Measurements from ENCODE around the gene FSTL4.

FSTL4 gene

DNA sequence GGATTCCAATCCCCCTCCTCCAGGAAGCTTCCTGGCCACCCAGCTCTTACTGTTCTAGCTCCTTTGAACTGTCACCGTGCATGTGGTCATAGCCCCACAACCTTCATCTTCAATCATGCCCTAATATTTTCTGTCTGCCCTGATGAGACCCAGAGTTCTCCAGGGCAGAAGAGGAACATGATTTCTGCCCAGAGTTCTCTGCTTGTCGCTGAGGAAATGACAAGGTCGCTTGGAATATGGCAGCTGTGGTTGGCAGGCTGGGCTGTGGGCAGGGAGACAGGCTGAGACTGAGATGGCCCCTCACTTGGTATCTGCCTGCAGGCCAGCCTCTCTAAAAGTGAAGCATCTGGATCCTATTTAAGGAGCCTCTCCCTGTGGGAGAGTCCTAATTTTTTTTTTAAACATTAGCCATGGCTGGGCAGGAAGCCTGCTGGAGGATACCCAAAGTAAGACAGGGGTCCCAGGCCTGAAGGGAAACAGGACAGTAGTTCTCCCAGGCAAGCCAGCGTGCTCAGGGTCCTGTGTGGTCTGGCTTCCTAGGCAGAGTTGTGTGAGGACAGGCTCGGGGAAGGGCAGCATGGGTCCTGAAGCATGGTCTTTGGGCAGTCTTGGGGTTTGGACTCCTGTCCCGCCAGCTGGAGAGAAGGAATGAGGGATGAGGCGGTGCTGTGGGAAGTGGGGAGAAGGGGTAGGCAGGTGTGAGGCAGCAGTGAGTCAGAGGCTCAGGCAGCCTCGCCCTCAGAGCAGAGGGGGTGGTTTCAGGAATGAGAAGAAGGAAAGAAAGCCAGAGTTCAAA is 242.1 kb downstream of the FSTL4 start:
- DNase-seq, result no peak
- no peak overlapping the region for H3K4me3 ChIP-seq (ENCODE audit: low read length)
- H3K79me2 ChIP-seq (ENCODE audit: low read length), result no peaks in the 10 kb centered on the region
- no peak overlapping the region for H3K27ac ChIP-seq (ENCODE audit: low read length)
- H3K9ac ChIP-seq (ENCODE audit: low read length), result no peak overlapping the region
- no peaks in the 10 kb centered on the region for H3K9me2 ChIP-seq (replicated peaks; ENCODE audit: insufficient read depth, low read length)
- no peaks in the 10 kb centered on the region for H3K9me3 ChIP-seq (replicated peaks; ENCODE audit: insufficient read depth, low read length)
- no peaks in the 10 kb centered on the region for H3F3A ChIP-seq (ENCODE audit: insufficient read depth, low read length)
- no peak overlapping the region for H3K4me2 ChIP-seq (ENCODE audit: low read depth, low read length)
- TF ChIP-seq EZH2 (optimal IDR thresholded peaks at IDR 0.05; ENCODE audit: low read depth, low read length), result no peak
- TF ChIP-seq EZH2phosphoT487 (IDR thresholded peaks at IDR 0.05; ENCODE audit: low read length), result no peak
- TF ChIP-seq, protein P1, sequence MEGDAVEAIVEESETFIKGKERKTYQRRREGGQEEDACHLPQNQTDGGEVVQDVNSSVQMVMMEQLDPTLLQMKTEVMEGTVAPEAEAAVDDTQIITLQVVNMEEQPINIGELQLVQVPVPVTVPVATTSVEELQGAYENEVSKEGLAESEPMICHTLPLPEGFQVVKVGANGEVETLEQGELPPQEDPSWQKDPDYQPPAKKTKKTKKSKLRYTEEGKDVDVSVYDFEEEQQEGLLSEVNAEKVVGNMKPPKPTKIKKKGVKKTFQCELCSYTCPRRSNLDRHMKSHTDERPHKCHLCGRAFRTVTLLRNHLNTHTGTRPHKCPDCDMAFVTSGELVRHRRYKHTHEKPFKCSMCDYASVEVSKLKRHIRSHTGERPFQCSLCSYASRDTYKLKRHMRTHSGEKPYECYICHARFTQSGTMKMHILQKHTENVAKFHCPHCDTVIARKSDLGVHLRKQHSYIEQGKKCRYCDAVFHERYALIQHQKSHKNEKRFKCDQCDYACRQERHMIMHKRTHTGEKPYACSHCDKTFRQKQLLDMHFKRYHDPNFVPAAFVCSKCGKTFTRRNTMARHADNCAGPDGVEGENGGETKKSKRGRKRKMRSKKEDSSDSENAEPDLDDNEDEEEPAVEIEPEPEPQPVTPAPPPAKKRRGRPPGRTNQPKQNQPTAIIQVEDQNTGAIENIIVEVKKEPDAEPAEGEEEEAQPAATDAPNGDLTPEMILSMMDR (IDR thresholded peaks at IDR 0.05; ENCODE audit: low read length), result no peak
- H3K36me3 ChIP-seq (replicated peaks; ENCODE audit: insufficient read depth, low read length), result no peaks in the 10 kb centered on the region
- H4K20me1 ChIP-seq (ENCODE audit: insufficient read depth, low read length), result no peaks in the 10 kb centered on the region
- H2AFZ ChIP-seq (ENCODE audit: low read length), result no peak overlapping the region
- no peaks in the 10 kb centered on the region for H3K4me1 ChIP-seq (ENCODE audit: low read length)
- H3K27me3 ChIP-seq (replicated peaks; ENCODE audit: insufficient read depth, low read length), result no peaks in the 10 kb centered on the region

DNA sequence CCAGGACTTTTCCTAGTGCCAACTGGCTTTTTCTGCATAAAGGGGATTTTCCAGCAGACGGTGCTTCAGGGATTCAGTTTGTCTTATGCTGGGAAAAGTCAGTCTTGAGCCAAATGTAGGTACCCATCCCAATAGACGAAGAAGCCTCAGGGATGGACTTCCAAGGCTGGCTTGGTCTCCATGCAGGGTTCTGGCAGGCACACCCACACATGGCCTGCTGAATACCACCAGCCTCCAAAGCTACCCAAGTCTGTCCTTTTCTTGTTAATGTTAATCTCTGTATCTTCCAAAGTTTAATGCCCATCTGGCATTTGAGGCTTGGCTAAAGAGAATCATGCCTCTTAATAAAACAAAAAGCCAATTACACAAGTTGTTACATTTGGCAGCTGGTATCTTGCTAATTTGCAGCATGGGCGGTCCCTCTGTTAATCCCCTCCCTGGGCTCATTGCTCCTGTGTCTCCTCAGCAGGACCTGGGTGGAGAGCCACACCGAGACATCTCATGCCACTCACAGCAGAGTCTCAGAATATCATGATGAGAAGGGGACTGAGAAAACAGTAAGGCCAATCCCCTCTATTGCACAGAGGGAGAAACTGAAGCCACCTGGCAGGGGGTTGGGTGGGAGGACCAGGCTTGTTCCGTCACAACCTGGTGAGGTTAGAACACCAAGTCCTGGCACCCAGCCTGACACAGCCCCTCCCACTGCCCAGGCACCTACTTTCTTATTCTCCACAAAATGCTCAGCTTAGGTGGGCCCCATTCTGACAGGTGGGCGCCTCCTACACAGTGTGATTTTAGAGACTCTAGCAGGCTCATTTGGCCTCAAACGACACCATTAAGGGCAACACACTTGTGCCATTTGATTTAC is 243.2 kb downstream of the FSTL4 start:
- H2AFZ ChIP-seq (ENCODE audit: low read length), result no peak overlapping the region
- H3K9ac ChIP-seq (ENCODE audit: low read length), result no peak overlapping the region
- H3K27ac ChIP-seq (ENCODE audit: low read length), result no peak overlapping the region
- H3K79me2 ChIP-seq (ENCODE audit: low read length), result no peaks in the 10 kb centered on the region
- H3K36me3 ChIP-seq (replicated peaks; ENCODE audit: insufficient read depth, low read length), result no peaks in the 10 kb centered on the region
- H3K4me2 ChIP-seq (ENCODE audit: low read depth, low read length), result no peak overlapping the region
- H3K4me3 ChIP-seq (ENCODE audit: low read length), result no peak overlapping the region
- TF ChIP-seq, protein P1 (IDR thresholded peaks at IDR 0.05; ENCODE audit: low read length), result no peak
- TF ChIP-seq EZH2phosphoT487 (IDR thresholded peaks at IDR 0.05; ENCODE audit: low read length), result no peak
- TF ChIP-seq EZH2 (optimal IDR thresholded peaks at IDR 0.05; ENCODE audit: low read depth, low read length), result no peak
- H3K9me3 ChIP-seq (replicated peaks; ENCODE audit: insufficient read depth, low read length), result no peaks in the 10 kb centered on the region
- H3K27me3 ChIP-seq (replicated peaks; ENCODE audit: insufficient read depth, low read length), result no peaks in the 10 kb centered on the region
- no peaks in the 10 kb centered on the region for H3K4me1 ChIP-seq (ENCODE audit: low read length)
- H4K20me1 ChIP-seq (ENCODE audit: insufficient read depth, low read length), result no peaks in the 10 kb centered on the region
- no peaks in the 10 kb centered on the region for H3F3A ChIP-seq (ENCODE audit: insufficient read depth, low read length)
- H3K9me2 ChIP-seq (replicated peaks; ENCODE audit: insufficient read depth, low read length), result no peaks in the 10 kb centered on the region
- no peak for DNase-seq

DNA sequence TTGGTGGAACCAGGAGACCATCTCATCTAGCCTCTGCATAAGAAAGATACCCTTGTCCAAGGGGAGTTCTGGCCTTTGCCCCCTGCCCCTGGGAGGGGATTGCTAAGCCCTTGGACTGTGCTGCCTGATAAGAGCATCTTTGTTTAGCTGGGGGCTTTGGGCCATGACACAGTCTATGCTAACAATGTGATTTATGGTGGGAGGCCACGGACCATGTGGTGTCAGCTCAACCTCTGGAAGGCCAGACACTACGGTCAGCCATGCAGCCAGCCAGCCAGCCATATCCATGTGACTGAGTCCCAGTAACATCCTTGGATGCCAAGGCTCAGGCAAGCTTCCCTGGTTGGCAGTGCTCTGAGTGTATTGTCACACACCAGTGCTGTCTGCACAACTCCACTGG is 244.4 kb downstream of the FSTL4 start:
- Histone ChIP-seq H3K4me3 (ENCODE audit: low read length) (no peak overlapping the region), H3K4me2 (ENCODE audit: low read depth, low read length) (no peak overlapping the region)
- DNase-seq, result no peak

More for the DNA sequence above, 244.4 kb downstream of the FSTL4 start:
- no peaks in the 10 kb centered on the region for H3K9me2 ChIP-seq (replicated peaks; ENCODE audit: insufficient read depth, low read length)
- TF ChIP-seq, protein P1 (IDR thresholded peaks at IDR 0.05; ENCODE audit: low read length), result no peak
- TF ChIP-seq EZH2 (optimal IDR thresholded peaks at IDR 0.05; ENCODE audit: low read depth, low read length), result no peak
- no peak for TF ChIP-seq EZH2phosphoT487 (IDR thresholded peaks at IDR 0.05; ENCODE audit: low read length)
- no peak overlapping the region for H3K27ac ChIP-seq (ENCODE audit: low read length)
- no peaks in the 10 kb centered on the region for H3K79me2 ChIP-seq (ENCODE audit: low read length)
- no peaks in the 10 kb centered on the region for H3K9me3 ChIP-seq (replicated peaks; ENCODE audit: insufficient read depth, low read length)
- no peaks in the 10 kb centered on the region for H3K4me1 ChIP-seq (ENCODE audit: low read length)
- no peak overlapping the region for H3K9ac ChIP-seq (ENCODE audit: low read length)
- no peaks in the 10 kb centered on the region for H3F3A ChIP-seq (ENCODE audit: insufficient read depth, low read length)
- H2AFZ ChIP-seq (ENCODE audit: low read length), result no peak overlapping the region
- no peaks in the 10 kb centered on the region for H3K27me3 ChIP-seq (replicated peaks; ENCODE audit: insufficient read depth, low read length)
- H4K20me1 ChIP-seq (ENCODE audit: insufficient read depth, low read length), result no peaks in the 10 kb centered on the region
- no peaks in the 10 kb centered on the region for H3K36me3 ChIP-seq (replicated peaks; ENCODE audit: insufficient read depth, low read length)
